Stimulated activated naive CD8-positive, alpha-beta T cell treated with anti-CD3 and anti-CD28 coated beads, Interleukin-15, amount 100 ng/mL, for 72 hours (primary cell): Measurements from ENCODE around the gene CLEC11A.

ENCODE experiments used
- ATAC-seq: fragments of 150-1000 bp; cut with Tn5 transposase; 2 replicates; pipeline ENCODE4 v1.10.0; 2021; ENCODE audit warnings: mild to moderate bottlenecking, moderate library complexity
- DNase-seq, 2 donors: peaks; one replicate each; pipeline ENCODE4 v3.0.0; 2021 to 2022
- H3K27ac Mint-ChIP-seq, 2 donors: one replicate each; pipeline ENCODE4 v1.8.0; 2022; ENCODE audit warnings: mild to moderate bottlenecking in 2 of 2, mixed read lengths in 2 of 2, moderate library complexity in 2 of 2
- H3K27me3 Mint-ChIP-seq: one replicate; pipeline ENCODE4 v1.8.0; 2022; ENCODE audit warnings: mixed read lengths
- H3K4me1 Mint-ChIP-seq: one replicate; pipeline ENCODE4 v1.8.0; 2022; ENCODE audit warnings: mild to moderate bottlenecking, mixed read lengths
- H3K4me3 Mint-ChIP-seq, 2 donors: one replicate each; pipeline ENCODE4 v1.8.0; 2022; ENCODE audit warnings: mild to moderate bottlenecking in 2 of 2, mixed read lengths in 2 of 2, moderate library complexity in 1 of 2
- H3K9me3 Mint-ChIP-seq, 2 donors: one replicate each; pipeline ENCODE4 v1.8.0; 2022; ENCODE audit warnings: mixed read lengths in 2 of 2

Gene CLEC11A

GRCh38 chr19:50716178-50717025 is 6.8 kb upstream of the CLEC11A start:
- no peak for DNase-seq
- Mint-ChIP-seq H3K4me1 (peaks cover 45% of the 10 kb centered on the region), H3K27me3 (peaks cover 24% of the 10 kb centered on the region), H3K27ac (no peak overlapping the region), H3K4me3 (no peak overlapping the region), H3K9me3 (no peaks in the 10 kb centered on the region)
- ATAC-seq: no peak

- H3K27ac Mint-ChIP-seq: no peak overlapping the region
- ATAC-seq: no peak
- peaks cover 31% of the 10 kb centered on the region for H3K27me3 Mint-ChIP-seq
- peak overlapping the region; percentile 43 to 54 for H3K4me3 Mint-ChIP-seq
- DNase-seq: no peak
- H3K9me3 Mint-ChIP-seq: no peaks in the 10 kb centered on the region
- peaks cover 43% of the 10 kb centered on the region for H3K4me1 Mint-ChIP-seq
Measured at GRCh38 chr19:50717026-50717723, 6.0 kb upstream of the CLEC11A start.

- ATAC-seq: no peak
- no peak for DNase-seq
- Mint-ChIP-seq H3K4me1 (peaks cover 41% of the 10 kb centered on the region), H3K27me3 (peaks cover 38% of the 10 kb centered on the region), H3K27ac (no peak overlapping the region), H3K9me3 (no peaks in the 10 kb centered on the region), H3K4me3 (peak overlapping the region; percentile 43 to 54)
Measured at GRCh38 chr19:50717891-50718254, 5.3 kb upstream of the CLEC11A start.

- Mint-ChIP-seq H3K27ac (peak overlapping the region in 1 of 2 donors; percentile 47), H3K4me1 (peaks cover 41% of the 10 kb centered on the region), H3K27me3 (peaks cover 44% of the 10 kb centered on the region), H3K4me3 (peak overlapping the region; percentile 71 to 75), H3K9me3 (no peaks in the 10 kb centered on the region)
- no peak for DNase-seq
- ATAC-seq: peak; percentile 37
Measured at GRCh38 chr19:50718255-50719118, 4.7 kb upstream of the CLEC11A start.

DNA sequence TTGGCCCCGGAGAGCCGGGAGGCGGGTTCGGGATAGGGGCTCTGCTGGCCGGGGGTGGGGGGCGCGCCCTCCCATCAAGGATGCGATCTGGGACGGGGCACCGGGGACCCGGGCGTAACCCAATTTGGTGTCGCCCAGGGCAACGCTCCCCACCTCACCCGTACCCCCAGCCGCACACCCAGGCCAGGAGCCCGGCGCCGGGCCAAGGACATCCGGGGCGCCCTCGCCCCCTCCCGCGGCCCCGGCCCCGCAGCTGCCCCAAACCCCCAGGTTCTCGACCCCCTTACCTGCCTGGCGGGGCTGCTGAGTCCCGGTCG is 4.1 kb upstream of the CLEC11A start:
- Mint-ChIP-seq H3K4me1 (peaks cover 41% of the 10 kb centered on the region), H3K27ac (no peak overlapping the region), H3K27me3 (peaks cover 50% of the 10 kb centered on the region), H3K9me3 (no peaks in the 10 kb centered on the region), H3K4me3 (no peak overlapping the region)
- ATAC-seq (peak; percentile 42), DNase-seq (no peak)

- Mint-ChIP-seq H3K4me1 (peaks cover 43% of the 10 kb centered on the region), H3K27ac (peak within 1 kb of the TSS in 1 of 2 donors; percentile 47), H3K27me3 (peaks cover 50% of the 10 kb centered on the region), H3K4me3 (peak within 1 kb of the TSS; percentile 66 to 70), H3K9me3 (no peaks in the 10 kb centered on the region)
- ATAC-seq: no peak
- DNase-seq: no peak
Measured at GRCh38 chr19:50719566-50719965, 3.6 kb upstream of the CLEC11A start, which contains the start of gene SHANK1. SHANK1 (minus strand) TSS chr19:50719802; CDS start chr19:50716919, 2,883 bp downstream.

- Mint-ChIP-seq H3K27ac (no peak overlapping the region), H3K27me3 (peaks cover 50% of the 10 kb centered on the region), H3K4me3 (peak overlapping the region; percentile 40 to 48), H3K4me1 (peaks cover 44% of the 10 kb centered on the region), H3K9me3 (no peaks in the 10 kb centered on the region)
- ATAC-seq: no peak
- DNase-seq: no peak
Measured at GRCh38 chr19:50720181-50720920, 2.8 kb upstream of the CLEC11A start.

DNA sequence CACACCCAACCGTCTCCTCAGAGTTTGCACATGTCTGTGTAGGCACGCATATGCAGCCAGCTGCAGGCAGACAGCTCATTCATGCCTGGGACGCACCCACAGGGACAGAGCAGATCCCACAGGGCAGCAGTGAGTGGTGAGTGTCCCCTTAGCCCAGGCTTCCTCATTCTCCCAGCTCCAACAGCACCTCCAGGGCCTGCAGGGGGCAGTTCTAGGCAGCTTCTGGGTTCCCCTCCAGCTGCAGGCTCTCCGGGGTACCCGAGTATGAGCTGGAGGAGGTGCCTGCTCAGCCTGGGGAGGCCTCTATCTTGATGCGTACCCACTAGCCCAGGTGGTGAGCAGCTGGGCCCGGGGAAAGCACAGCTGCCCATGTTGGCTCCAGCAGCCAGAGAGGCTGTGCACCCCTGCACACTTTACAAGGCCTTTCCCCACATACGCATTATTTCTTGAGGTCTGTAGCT is 2.2 kb upstream of the CLEC11A start:
- Mint-ChIP-seq H3K9me3 (no peaks in the 10 kb centered on the region), H3K4me3 (no peak overlapping the region), H3K27ac (no peak overlapping the region), H3K4me1 (peaks cover 50% of the 10 kb centered on the region), H3K27me3 (peaks cover 50% of the 10 kb centered on the region)
- ATAC-seq (no peak), DNase-seq (no peak)

DNA sequence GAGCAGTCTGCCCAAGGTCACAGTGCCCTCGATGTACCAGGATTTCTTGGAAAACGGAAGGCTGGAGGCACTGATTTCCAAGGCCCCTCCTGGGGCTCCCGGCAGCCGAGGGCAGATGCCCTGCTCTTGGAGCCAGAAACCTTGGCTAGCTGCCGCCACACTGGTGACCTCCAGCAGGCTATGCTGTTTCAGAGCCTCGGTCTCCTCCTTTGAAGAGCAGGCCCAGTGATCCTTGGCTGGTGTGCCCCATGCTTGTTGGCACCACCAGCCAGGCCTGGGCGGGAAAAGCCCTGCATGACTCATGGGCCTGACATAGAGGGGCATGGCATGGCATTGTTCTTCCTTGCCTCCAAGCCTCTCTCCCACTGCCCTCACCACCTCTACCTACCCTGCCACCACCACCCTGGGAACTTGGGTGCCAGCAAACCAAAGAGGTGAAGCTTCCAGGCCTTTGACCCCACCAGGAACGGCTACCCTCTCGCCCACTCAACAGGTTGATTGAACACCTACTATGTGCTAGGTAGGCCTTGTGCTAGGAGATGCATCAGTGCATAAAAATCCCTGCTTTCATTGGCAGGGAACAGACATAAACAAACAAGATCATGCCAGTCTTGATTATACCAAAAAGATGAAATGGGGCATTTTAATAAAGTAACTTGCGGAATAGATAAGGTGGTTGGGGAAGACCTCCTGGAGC is 1.6 kb upstream of the CLEC11A start:
- ATAC-seq (no peak), DNase-seq (no peak)
- Mint-ChIP-seq H3K27ac (no peak overlapping the region), H3K4me1 (peaks cover 56% of the 10 kb centered on the region), H3K9me3 (no peaks in the 10 kb centered on the region), H3K4me3 (no peak overlapping the region), H3K27me3 (peaks cover 50% of the 10 kb centered on the region)

GRCh38 chr19:50722201-50723013 is 757 bp upstream of the CLEC11A start:
- Mint-ChIP-seq H3K27me3 (peaks cover 45% of the 10 kb centered on the region), H3K9me3 (no peaks in the 10 kb centered on the region), H3K4me1 (peaks cover 60% of the 10 kb centered on the region), H3K27ac (no peak overlapping the region), H3K4me3 (peak overlapping the region in 1 of 2 donors; percentile 13)
- ATAC-seq: no peak
- DNase-seq: no peak

DNA sequence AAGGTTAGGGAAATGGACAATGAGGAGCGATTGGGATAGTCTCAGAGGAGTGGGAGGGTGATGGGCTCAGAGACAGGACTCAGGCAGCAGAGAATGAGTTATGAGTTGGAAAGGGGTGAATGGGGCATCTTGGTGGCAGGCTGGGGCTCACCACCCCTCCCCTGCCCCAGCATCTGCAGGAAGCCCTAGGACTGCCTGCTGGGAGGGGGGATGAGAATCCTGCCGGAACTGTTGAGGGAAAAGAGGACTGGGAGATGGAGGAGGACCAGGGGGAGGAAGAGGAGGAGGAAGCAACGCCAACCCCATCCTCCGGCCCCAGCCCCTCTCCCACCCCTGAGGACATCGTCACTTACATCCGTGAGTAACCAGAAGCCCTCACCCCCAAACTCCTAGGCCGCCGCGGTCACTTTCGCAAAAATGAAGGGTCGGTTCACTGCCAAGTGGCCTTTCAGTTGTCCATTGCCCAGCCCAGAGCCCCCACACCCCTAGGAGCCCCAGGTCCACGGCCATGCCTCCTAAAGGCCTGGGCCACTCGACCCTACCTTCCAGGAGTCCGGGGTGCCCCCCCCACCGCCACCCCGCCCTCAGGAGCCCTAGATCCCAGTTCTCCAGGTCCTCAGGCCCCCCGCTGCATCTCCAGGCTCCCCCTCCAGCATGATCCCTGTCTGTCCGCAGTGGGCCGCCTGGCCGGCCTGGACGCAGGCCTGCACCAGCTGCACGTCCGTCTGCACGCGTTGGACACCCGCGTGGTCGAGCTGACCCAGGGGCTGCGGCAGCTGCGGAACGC is 764 bp downstream of the CLEC11A start:
- H3K9me3 Mint-ChIP-seq: no peaks in the 10 kb centered on the region

GRCh38 chr19:50724522-50725217 is 1.5 kb downstream of the CLEC11A start:
- Mint-ChIP-seq H3K9me3 (no peaks in the 10 kb centered on the region), H3K4me3 (peak overlapping the region; percentile 77 to 85), H3K27ac (peak overlapping the region; percentile 78 to 98)

More for the DNA sequence above, 764 bp downstream of the CLEC11A start:
- peaks cover 41% of the 10 kb centered on the region for H3K27me3 Mint-ChIP-seq
- H3K27ac Mint-ChIP-seq: peak overlapping the region in 1 of 2 donors; percentile 74
- H3K4me1 Mint-ChIP-seq: peaks cover 66% of the 10 kb centered on the region
- ATAC-seq (no peak), DNase-seq (no peak)
- H3K4me3 Mint-ChIP-seq: peak overlapping the region; percentile 77 to 85

More at GRCh38 chr19:50724522-50725217, 1.5 kb downstream of the CLEC11A start:
- ATAC-seq (peak; percentile 84), DNase-seq (peak; percentile 99 to 100)
- H3K27me3 Mint-ChIP-seq: peaks cover 41% of the 10 kb centered on the region
- H3K4me1 Mint-ChIP-seq: peaks cover 66% of the 10 kb centered on the region
